Measurements from ENCODE around the gene QSOX1.

Gene QSOX1

GRCh38 chr1:180170546-180171151 lies 16.0 kb downstream of the QSOX1 start:
- DNase-seq = no peak

- no peak for DNase-seq
Observed at GRCh38 chr1:180171691-180172090, 17.0 kb downstream of the QSOX1 start.

- DNase-seq = no peak
Observed at GRCh38 chr1:180173451-180173850, 18.8 kb downstream of the QSOX1 start.

GRCh38 chr1:180173952-180174351 lies 19.3 kb downstream of the QSOX1 start:
- DNase-seq = no peak

- DNase-seq = no peak
Observed at GRCh38 chr1:180175291-180175690, 20.6 kb downstream of the QSOX1 start.

- DNase-seq = no peak
Observed at GRCh38 chr1:180175806-180176205, 21.1 kb downstream of the QSOX1 start.

- DNase-seq = no peak
Observed at GRCh38 chr1:180176965-180177364, 22.3 kb downstream of the QSOX1 start.

- no peak for DNase-seq
Observed at GRCh38 chr1:180177931-180178330, 23.3 kb downstream of the QSOX1 start.

GRCh38 chr1:180178511-180179161 lies 24.0 kb downstream of the QSOX1 start:
- DNase-seq = peak; percentile 26

- no peak for DNase-seq
Observed at GRCh38 chr1:180179162-180179957, 24.7 kb downstream of the QSOX1 start.

- peak; percentile 15 for DNase-seq
Observed at GRCh38 chr1:180181048-180181447, 26.4 kb downstream of the QSOX1 start.

- DNase-seq = no peak
Observed at GRCh38 chr1:180181996-180182642, 27.4 kb downstream of the QSOX1 start.

GRCh38 chr1:180182643-180183311 lies 28.1 kb downstream of the QSOX1 start:
- peak; percentile 75 for DNase-seq

- no peak for DNase-seq
Observed at GRCh38 chr1:180183426-180183825, 28.8 kb downstream of the QSOX1 start.

- DNase-seq = no peak
Observed at GRCh38 chr1:180184041-180184440, 29.4 kb downstream of the QSOX1 start.

GRCh38 chr1:180185281-180185680 lies 30.6 kb downstream of the QSOX1 start:
- no peak for DNase-seq

- no peak for DNase-seq
Observed at GRCh38 chr1:180185971-180186645, 31.4 kb downstream of the QSOX1 start.

- no peak for DNase-seq
Observed at GRCh38 chr1:180186831-180187230, 32.2 kb downstream of the QSOX1 start.

GRCh38 chr1:180187626-180188025 lies 33.0 kb downstream of the QSOX1 start:
- DNase-seq = no peak

GRCh38 chr1:180188091-180188506 lies 33.4 kb downstream of the QSOX1 start:
- peak; percentile 63 for DNase-seq

GRCh38 chr1:180188684-180189175 lies 34.1 kb downstream of the QSOX1 start:
- no peak for DNase-seq

GRCh38 chr1:180190091-180190490 lies 35.4 kb downstream of the QSOX1 start:
- no peak for DNase-seq
